Panc1 (cell line): ENCODE data around the gene SPTBN1. TPM values are rescaled to one million over a fixed set of nuclear protein-coding genes. Genes with fewer than 3 reads are reported as not detected.
A peak's percentile ranks its signal among the peaks of the same experiment; 100 is the strongest.

Experiments used
- ATAC-seq: fragments of 200-7000 bp; cut with Tn5 transposase; 2 replicates; pipeline ENCODE4 v1.9.1; 2020; ENCODE audit warnings: mild to moderate bottlenecking, moderate library complexity
- BruUV-seq: library from RNA; stranded (reverse); fragments of 400-500 nt; replicated peaks from 2 replicates; lab custom pipeline; 2021; lab: Mats Ljungman, UMichigan
- CTCF ChIA-PET: fragments of 300-600 bp; sonication (Branson Sonifier 250); formaldehyde crosslinking; loops from one replicate; lab custom pipeline; 2022; ENCODE audit warnings: antibody characterized with exemption; lab: Charles Lee
- POLR2A ChIA-PET: fragments of 300-600 bp; sonication (Branson Sonifier 250); formaldehyde crosslinking; loops from one replicate; lab custom pipeline; 2022; ENCODE audit warnings: antibody characterized with exemption; lab: Charles Lee
- DNase-seq: peaks from one replicate; pipeline ENCODE4 v3.0.0-alpha.2; 2010; ENCODE audit warnings: low read depth, low spot score
- H3K27ac ChIP-seq: 2 replicates; pipeline ENCODE4 v1.5.1; 2011; ENCODE audit warnings: mild to moderate bottlenecking, low read length, inconsistent platforms
- H3K27me3 ChIP-seq: fragments of 200-500 bp; sonication (Bioruptor generic); 2 replicates; pipeline ENCODE4 v1.6.0; 2014; ENCODE audit warnings: low read length, inconsistent platforms; ENCODE audit not compliant: control insufficient read depth, insufficient read depth
- H3K36me3 ChIP-seq: fragments of 200-500 bp; sonication (Bioruptor generic); 2 replicates; pipeline ENCODE4 v1.5.1; 2014; ENCODE audit warnings: inconsistent platforms, mild to moderate bottlenecking, low read length, moderate library complexity; ENCODE audit not compliant: control insufficient read depth, insufficient read depth
- H3K4me1 ChIP-seq: 2 replicates; pipeline ENCODE4 v1.5.1; 2011; ENCODE audit warnings: inconsistent platforms, mild to moderate bottlenecking, low read length, moderate library complexity; ENCODE audit not compliant: control insufficient read depth, insufficient read depth
- H3K4me3 ChIP-seq, 2 experiments: 2 replicates each; pipeline ENCODE4 v1.5.1; 2011 to 2012; ENCODE audit warnings: low read depth in 2 of 2, low read length in 2 of 2, mild to moderate bottlenecking in 2 of 2, inconsistent platforms in 1 of 2, moderate library complexity in 1 of 2
- H3K9me3 ChIP-seq: fragments of 200-500 bp; sonication (Bioruptor generic); 2 replicates; pipeline ENCODE4 v1.5.1; 2014; ENCODE audit warnings: low read depth, mild to moderate bottlenecking, inconsistent platforms, low read length, moderate library complexity; ENCODE audit not compliant: control insufficient read depth, insufficient read depth
- CTCF ChIP-seq: fragments of 450-650 bp; IDR thresholded peaks from 2 replicates; pipeline ENCODE4 v1.5.1; 2017; ENCODE audit warnings: mild to moderate bottlenecking
- POLR2AphosphoS5 ChIP-seq: IDR thresholded peaks from 2 replicates; pipeline ENCODE4 v1.6.1; 2012; ENCODE audit warnings: mild to moderate bottlenecking, low read depth, low read length, moderate library complexity
- SIN3A ChIP-seq: IDR thresholded peaks from 2 replicates; pipeline ENCODE4 v1.6.1; 2012; ENCODE audit warnings: low read depth, mild to moderate bottlenecking, low read length, moderate library complexity, borderline replicate concordance; ENCODE audit not compliant: insufficient read depth
- TCF7L2 ChIP-seq: IDR thresholded peaks from 2 replicates; pipeline ENCODE4 v1.6.1; 2011; ENCODE audit warnings: mild to moderate bottlenecking, low read depth, low read length, inconsistent platforms
- in situ Hi-C: cut with HindIII; loops from 2 replicates; pipeline ENCODE4 v1.10.0; 2016; ENCODE audit warnings: low sequenced_read_pairs, low pct_unique_long_range_greater_than_20kb
- intact Hi-C: fragments of 100-400 bp; cut with micrococcal nuclease; formaldehyde crosslinking; loops from one replicate; pipeline ENCODE4 v1.10.0; 2022; ENCODE audit not compliant: unreplicated experiment
- total RNA-seq: library from RNA; stranded (reverse); gene quantifications from one replicate; pipeline ENCODE4 v1.2.1, GENCODE V29; 2021; ENCODE audit not compliant: unreplicated experiment
- TF ChIP-seq, protein P1 (sequence below), 2 experiments: IDR thresholded peaks; 2 replicates each; pipeline ENCODE4 v1.6.1; 2011 to 2012; ENCODE audit warnings: low read depth in 2 of 2, control low read depth in 1 of 2, low read length in 1 of 2, mild to moderate bottlenecking in 1 of 2, moderate library complexity in 1 of 2; ENCODE audit not compliant: insufficient read depth in 1 of 2

Gene SPTBN1
- total RNA-seq, 1 experiment from 2014 or later, result 169 TPM

GRCh38 chr2:54617409-54617808 is 161.3 kb downstream of the SPTBN1 start:
- Histone ChIP-seq H3K4me1 (peaks cover 10% of the 10 kb centered on the region), H3K4me3 (no peak overlapping the region), H3K36me3 (peaks cover 33% of the 10 kb centered on the region), H3K9me3 (no peaks in the 10 kb centered on the region), H3K27me3 (no peaks in the 10 kb centered on the region), H3K27ac (no peak overlapping the region)
- ChIA-PET POLR2A (no interaction called here), CTCF (no interaction called here)
- DNase-seq, result no peak
- intact Hi-C loops, result no loop called here
- no peak for ATAC-seq
- in situ Hi-C loops, result no loop called here
- TF ChIP-seq CTCF, result no peak
- no peak for TF ChIP-seq SIN3A
- no peak for TF ChIP-seq TCF7L2
- TF ChIP-seq, protein P1, sequence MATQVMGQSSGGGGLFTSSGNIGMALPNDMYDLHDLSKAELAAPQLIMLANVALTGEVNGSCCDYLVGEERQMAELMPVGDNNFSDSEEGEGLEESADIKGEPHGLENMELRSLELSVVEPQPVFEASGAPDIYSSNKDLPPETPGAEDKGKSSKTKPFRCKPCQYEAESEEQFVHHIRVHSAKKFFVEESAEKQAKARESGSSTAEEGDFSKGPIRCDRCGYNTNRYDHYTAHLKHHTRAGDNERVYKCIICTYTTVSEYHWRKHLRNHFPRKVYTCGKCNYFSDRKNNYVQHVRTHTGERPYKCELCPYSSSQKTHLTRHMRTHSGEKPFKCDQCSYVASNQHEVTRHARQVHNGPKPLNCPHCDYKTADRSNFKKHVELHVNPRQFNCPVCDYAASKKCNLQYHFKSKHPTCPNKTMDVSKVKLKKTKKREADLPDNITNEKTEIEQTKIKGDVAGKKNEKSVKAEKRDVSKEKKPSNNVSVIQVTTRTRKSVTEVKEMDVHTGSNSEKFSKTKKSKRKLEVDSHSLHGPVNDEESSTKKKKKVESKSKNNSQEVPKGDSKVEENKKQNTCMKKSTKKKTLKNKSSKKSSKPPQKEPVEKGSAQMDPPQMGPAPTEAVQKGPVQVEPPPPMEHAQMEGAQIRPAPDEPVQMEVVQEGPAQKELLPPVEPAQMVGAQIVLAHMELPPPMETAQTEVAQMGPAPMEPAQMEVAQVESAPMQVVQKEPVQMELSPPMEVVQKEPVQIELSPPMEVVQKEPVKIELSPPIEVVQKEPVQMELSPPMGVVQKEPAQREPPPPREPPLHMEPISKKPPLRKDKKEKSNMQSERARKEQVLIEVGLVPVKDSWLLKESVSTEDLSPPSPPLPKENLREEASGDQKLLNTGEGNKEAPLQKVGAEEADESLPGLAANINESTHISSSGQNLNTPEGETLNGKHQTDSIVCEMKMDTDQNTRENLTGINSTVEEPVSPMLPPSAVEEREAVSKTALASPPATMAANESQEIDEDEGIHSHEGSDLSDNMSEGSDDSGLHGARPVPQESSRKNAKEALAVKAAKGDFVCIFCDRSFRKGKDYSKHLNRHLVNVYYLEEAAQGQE (IDR thresholded peaks at IDR 0.05; ENCODE audit: insufficient read depth in 1 of 2, low read depth in 2 of 2, low read length in 1 of 2), result no peak
- TF ChIP-seq POLR2AphosphoS5, result no peak
- no TSS peak for BruUV-seq

DNA sequence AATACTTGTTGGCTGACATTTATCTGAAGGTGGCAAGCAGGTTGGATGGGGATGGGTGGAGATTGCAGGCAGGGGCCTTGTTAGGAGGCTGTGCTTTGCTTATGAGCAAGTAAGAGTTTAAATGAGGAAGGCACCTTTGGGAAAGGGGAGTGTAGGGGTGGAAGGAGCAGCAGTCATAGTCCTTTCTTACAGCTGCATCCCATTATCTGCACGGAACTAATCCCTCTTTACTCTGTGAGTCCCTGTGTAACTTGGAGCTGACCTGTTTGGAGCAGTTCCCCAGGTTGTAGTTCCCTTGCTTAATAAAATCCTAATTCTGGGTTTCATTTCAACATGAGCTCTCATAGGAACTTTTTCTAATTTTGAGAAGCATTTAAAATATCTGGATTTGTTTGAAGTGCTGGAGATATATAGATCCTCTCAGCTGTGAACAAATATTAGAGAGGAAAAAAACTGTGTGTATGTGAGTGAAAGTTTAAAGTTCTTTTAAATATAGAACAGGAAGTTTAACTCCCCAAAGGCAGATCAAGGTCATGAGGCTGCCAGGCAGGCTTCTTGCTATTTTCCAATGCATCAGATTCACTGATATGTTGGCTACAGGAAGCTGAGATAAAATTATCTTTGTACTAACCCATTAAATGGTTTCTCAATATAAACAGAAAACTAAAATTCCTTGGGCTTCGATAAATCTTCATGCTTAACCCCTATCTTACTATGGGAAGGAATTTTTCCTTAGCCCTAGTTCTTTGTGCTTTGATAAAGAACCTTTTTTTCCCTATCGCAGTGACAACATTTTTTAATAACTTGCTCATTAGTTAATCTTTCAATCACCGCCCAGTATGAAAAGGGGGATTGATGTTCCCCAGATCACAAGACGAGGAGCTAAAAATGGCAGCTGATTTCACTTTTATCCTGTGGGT is 162.8 kb downstream of the SPTBN1 start:
- H3K9me3 ChIP-seq, result no peaks in the 10 kb centered on the region
- no peak overlapping the region for H3K4me3 ChIP-seq
- no peaks in the 10 kb centered on the region for H3K27me3 ChIP-seq
- ChIA-PET CTCF (interaction anchor here (0.7 kb wide), 1 partner anchor 38 kb away, joined by 3 read pairs; no protein-coding TSS in a partner anchor), POLR2A (no interaction called here)
- no peak overlapping the region for H3K27ac ChIP-seq
- peaks cover 46% of the 10 kb centered on the region for H3K36me3 ChIP-seq
- H3K4me1 ChIP-seq, result no peaks in the 10 kb centered on the region
- DNase-seq (no peak), ATAC-seq (no peak)
- TF ChIP-seq TCF7L2, result no peak
- no peak for TF ChIP-seq POLR2AphosphoS5
- TF ChIP-seq CTCF, result no peak
- TF ChIP-seq, protein P1 (IDR thresholded peaks at IDR 0.05; ENCODE audit: insufficient read depth in 1 of 2, low read depth in 2 of 2, low read length in 1 of 2), result no peak
- TF ChIP-seq SIN3A, result no peak
- BruUV-seq, result TSS peak; percentile 23
- intact Hi-C loops (no loop called here), in situ Hi-C loops (no loop called here)
